Trophoblast cell (in vitro differentiated cells and primary cell): ENCODE measurements around the gene NDUFAF2.
"Not testable (repeated sequence)": the region's sequence is repeated elsewhere in the genome, so short reads cannot be mapped to it uniquely, and the experiment has no call there.

Experiments
- DNase-seq, 2 donors: peaks; one replicate each; pipeline ENCODE4 v3.0.0-alpha.2; 2016
- H2AFZ ChIP-seq: 2 replicates; pipeline ENCODE4 v1.6.1; 2013; ENCODE audit warnings: low read length, moderate library complexity, mild to moderate bottlenecking; ENCODE audit not compliant: insufficient read depth, poor library complexity
- H2AK5ac ChIP-seq: 2 replicates; pipeline ENCODE4 v1.6.1; 2013; ENCODE audit warnings: mild to moderate bottlenecking, low read length
- H2BK120ac ChIP-seq: 2 replicates; pipeline ENCODE4 v1.6.1; 2013; ENCODE audit warnings: low read length, mild to moderate bottlenecking, moderate library complexity; ENCODE audit not compliant: insufficient read depth, poor library complexity
- H2BK12ac ChIP-seq: 2 replicates; pipeline ENCODE4 v1.6.1; 2013; ENCODE audit warnings: mild to moderate bottlenecking, low read length, moderate library complexity
- H2BK5ac ChIP-seq: 2 replicates; pipeline ENCODE4 v1.6.1; 2013; ENCODE audit warnings: low read length, low read depth, moderate library complexity, mild to moderate bottlenecking; ENCODE audit not compliant: poor library complexity
- H3K14ac ChIP-seq: 2 replicates; pipeline ENCODE4 v1.6.1; 2013; ENCODE audit warnings: mild to moderate bottlenecking, low read length
- H3K18ac ChIP-seq: 2 replicates; pipeline ENCODE4 v1.6.1; 2013; ENCODE audit warnings: mild to moderate bottlenecking, low read length
- H3K23ac ChIP-seq: 2 replicates; pipeline ENCODE4 v1.6.1; 2013; ENCODE audit warnings: low read length
- H3K27ac ChIP-seq: 2 replicates; pipeline ENCODE4 v1.5.1; 2013; ENCODE audit warnings: low read depth, mild to moderate bottlenecking, inconsistent platforms, low read length, moderate library complexity
- H3K27me3 ChIP-seq: 2 replicates; pipeline ENCODE4 v1.6.1; 2013; ENCODE audit warnings: inconsistent platforms, mild to moderate bottlenecking, low read length, moderate library complexity; ENCODE audit not compliant: insufficient read depth
- H3K36me3 ChIP-seq, 2 experiments: 1 replicate in 1 of 2; 2 replicates in 1 of 2; pipeline ENCODE4 v1.6.1; 2013; ENCODE audit warnings: low read length in 2 of 2, mild to moderate bottlenecking in 2 of 2, moderate library complexity in 1 of 2; ENCODE audit not compliant: insufficient read depth in 2 of 2, control insufficient read depth in 1 of 2
- H3K4ac ChIP-seq: 2 replicates; pipeline ENCODE4 v1.6.1; 2013; ENCODE audit warnings: low read depth, mild to moderate bottlenecking, low read length, moderate library complexity
- H3K4me1 ChIP-seq, 2 experiments: 1 replicate in 1 of 2; 2 replicates in 1 of 2; pipeline ENCODE4 v1.6.1; 2013; ENCODE audit warnings: low read length in 2 of 2, mild to moderate bottlenecking in 2 of 2, moderate library complexity in 1 of 2; ENCODE audit not compliant: insufficient read depth in 2 of 2, control insufficient read depth in 1 of 2
- H3K4me2 ChIP-seq: 2 replicates; pipeline ENCODE4 v1.6.1; 2013; ENCODE audit warnings: inconsistent platforms, mild to moderate bottlenecking, low read length, moderate library complexity
- H3K4me3 ChIP-seq: 2 replicates; pipeline ENCODE4 v1.5.1; 2013; ENCODE audit warnings: mild to moderate bottlenecking, low read depth, low read length, inconsistent platforms
- H3K79me1 ChIP-seq: one replicate; pipeline ENCODE4 v1.6.1; 2013; ENCODE audit warnings: low read length
- H3K79me2 ChIP-seq: 2 replicates; pipeline ENCODE4 v1.6.1; 2013; ENCODE audit warnings: low read length, mild to moderate bottlenecking; ENCODE audit not compliant: control insufficient read depth, insufficient read depth, poor library complexity
- H3K9ac ChIP-seq: 2 replicates; pipeline ENCODE4 v1.6.1; 2013; ENCODE audit warnings: mild to moderate bottlenecking, low read length
- H3K9me3 ChIP-seq: 2 replicates; pipeline ENCODE4 v1.6.1; 2013; ENCODE audit warnings: low read depth, mild to moderate bottlenecking, control low read depth, inconsistent platforms, low read length; ENCODE audit not compliant: insufficient read depth
- H4K12ac ChIP-seq: 2 replicates; pipeline ENCODE4 v1.6.1; 2013; ENCODE audit warnings: low read depth, mild to moderate bottlenecking, low read length, moderate library complexity
- H4K8ac ChIP-seq: 2 replicates; pipeline ENCODE4 v1.6.1; 2013; ENCODE audit warnings: low read depth, mild to moderate bottlenecking, low read length, moderate library complexity
- H4K91ac ChIP-seq: one replicate; pipeline ENCODE4 v1.6.1; 2013; ENCODE audit warnings: low read depth, mild to moderate bottlenecking, low read length, moderate library complexity
- WGBS: extraction: QIAGEN DNeasy Blood & Tissue Kit; methylation state at CpG from one replicate; pipeline ENCODE4 v1.1.7; 2013; ENCODE audit warnings: missing lambda C conversion rate; ENCODE audit not compliant: insufficient read length, insufficient coverage; ENCODE audit errors: extremely low coverage; 5-methylcytosine and 5-hydroxymethylcytosine counted together

The NDUFAF2 gene

GRCh38 chr5:60982127-60982526 is 37.1 kb downstream of the NDUFAF2 start:
- not testable (repeated sequence) for H3K9ac ChIP-seq, DNase-seq, H2BK120ac ChIP-seq, H3K4me1 ChIP-seq, H3K79me1 ChIP-seq, H3K9me3 ChIP-seq, H3K4ac ChIP-seq, H2BK5ac ChIP-seq, H3K27ac ChIP-seq, H3K23ac ChIP-seq, H3K4me2 ChIP-seq, H3K79me2 ChIP-seq, H3K27me3 ChIP-seq, H2BK12ac ChIP-seq, H4K91ac ChIP-seq, H4K8ac ChIP-seq, H3K4me3 ChIP-seq, H2AFZ ChIP-seq, H2AK5ac ChIP-seq, H4K12ac ChIP-seq, H3K14ac ChIP-seq, H3K18ac ChIP-seq, H3K36me3 ChIP-seq
- WGBS = no CpG with 5 or more reads among the region's 3 CpGs

GRCh38 chr5:60989790-60990189 is 44.8 kb downstream of the NDUFAF2 start:
- Histone ChIP-seq H3K4me2 (no peak overlapping the region), H3K18ac (no peak overlapping the region), H3K27ac (no peak overlapping the region), H3K9me3 (peaks cover 14% of the 10 kb centered on the region), H2BK120ac (no peak overlapping the region), H4K12ac (no peak overlapping the region), H3K79me1 (no peaks in the 10 kb centered on the region), H3K23ac (no peak overlapping the region), H3K36me3 (peaks cover 0 to 4% of the 10 kb centered on the region in 2 experiments), H4K91ac (no peak overlapping the region), H3K14ac (no peak overlapping the region), H3K4me3 (no peak overlapping the region), H4K8ac (no peak overlapping the region), H3K9ac (no peak overlapping the region), H2AK5ac (no peak overlapping the region), H3K27me3 (no peaks in the 10 kb centered on the region), H2AFZ (no peak overlapping the region), H2BK12ac (no peak overlapping the region), H2BK5ac (no peak overlapping the region), H3K4me1 (no peaks in the 10 kb centered on the region), H3K4ac (no peak overlapping the region), H3K79me2 (no peaks in the 10 kb centered on the region)
- no CpG with 5 or more reads among the region's 4 CpGs for WGBS
- no peak for DNase-seq

GRCh38 chr5:60992871-60993270 is 47.9 kb downstream of the NDUFAF2 start:
- H3K27me3 ChIP-seq = no peaks in the 10 kb centered on the region
- H4K91ac ChIP-seq = no peak overlapping the region
- no CpG with 5 or more reads among the region's 6 CpGs for WGBS
- H3K4me2 ChIP-seq = no peak overlapping the region
- H3K9ac ChIP-seq = no peak overlapping the region
- H2BK5ac ChIP-seq = no peak overlapping the region
- no peak overlapping the region for H2BK12ac ChIP-seq
- H2AK5ac ChIP-seq = no peak overlapping the region
- H2BK120ac ChIP-seq = no peak overlapping the region
- H3K79me2 ChIP-seq = no peaks in the 10 kb centered on the region
- H3K27ac ChIP-seq = no peak overlapping the region
- H3K4me3 ChIP-seq = peak overlapping the region; percentile 47
- DNase-seq = no peak
- H3K36me3 ChIP-seq = peaks cover 0 to 4% of the 10 kb centered on the region in 2 experiments
- no peak overlapping the region for H3K14ac ChIP-seq
- H4K8ac ChIP-seq = no peak overlapping the region
- peaks cover 14% of the 10 kb centered on the region for H3K9me3 ChIP-seq
- no peak overlapping the region for H3K18ac ChIP-seq
- H3K79me1 ChIP-seq = no peaks in the 10 kb centered on the region
- peak overlapping the region; percentile 86 for H3K23ac ChIP-seq
- no peak overlapping the region for H3K4ac ChIP-seq
- H3K4me1 ChIP-seq = no peaks in the 10 kb centered on the region
- H4K12ac ChIP-seq = no peak overlapping the region
- H2AFZ ChIP-seq = no peak overlapping the region

GRCh38 chr5:60993425-60993824 is 48.4 kb downstream of the NDUFAF2 start:
- Histone ChIP-seq H3K27me3 (no peaks in the 10 kb centered on the region), H2BK12ac (no peak overlapping the region), H2BK5ac (no peak overlapping the region), H3K4me1 (no peaks in the 10 kb centered on the region), H2AK5ac (no peak overlapping the region), H3K36me3 (peaks cover 0 to 4% of the 10 kb centered on the region in 2 experiments), H3K18ac (no peak overlapping the region), H3K27ac (no peak overlapping the region), H4K91ac (no peak overlapping the region), H3K9me3 (peaks cover 14% of the 10 kb centered on the region), H2BK120ac (no peak overlapping the region), H3K23ac (no peak overlapping the region), H3K9ac (no peak overlapping the region), H3K14ac (no peak overlapping the region), H3K4ac (no peak overlapping the region), H3K79me1 (no peaks in the 10 kb centered on the region), H4K8ac (no peak overlapping the region), H4K12ac (no peak overlapping the region), H3K4me3 (no peak overlapping the region), H2AFZ (no peak overlapping the region), H3K79me2 (no peaks in the 10 kb centered on the region), H3K4me2 (no peak overlapping the region)
- no CpG with 5 or more reads among the region's 2 CpGs for WGBS
- no peak for DNase-seq
